HepG2 (cell line): ENCODE measurements around the gene MTFR1L. TPM values are rescaled to one million over a fixed set of nuclear protein-coding genes. Genes with fewer than 3 reads are reported as not detected.

Experiments used
- EZH2 ChIP-seq: conservative IDR thresholded peaks from 2 replicates; pipeline ENCODE4 v1.6.1; 2012; ENCODE audit warnings: mild to moderate bottlenecking, low read depth, low read length, moderate library complexity
- KLF9 ChIP-seq: IDR thresholded peaks from 2 replicates; pipeline ENCODE4 v1.6.1; 2016; ENCODE audit warnings: low read depth
- NBN ChIP-seq: fragments of 450-650 bp; conservative IDR thresholded peaks from 2 replicates; pipeline ENCODE4 v1.6.1; 2017
- SOX13 ChIP-seq, 3 experiments: fragments of 450-650 bp in 1 of 3; sonication (generic) in 1 of 3; formaldehyde crosslinking in 1 of 3; IDR thresholded peaks in 2 of 3; conservative IDR thresholded peaks in 1 of 3; 2 replicates each; pipeline versions ENCODE4 v1.5.0 to v1.6.1; 2016 to 2020; ENCODE audit warnings: antibody characterized with exemption in 1 of 3, mild to moderate bottlenecking in 1 of 3, missing compliant biosample characterization in 1 of 3, missing genetic modification reagents in 1 of 3, moderate library complexity in 1 of 3
- ZC3H13 ChIP-seq: sonication (generic); formaldehyde crosslinking; IDR thresholded peaks from 2 replicates; pipeline ENCODE4 v1.8.1; 2023; ENCODE audit warnings: mild to moderate bottlenecking, missing genetic modification reagents, moderate library complexity
- ZFP37 ChIP-seq: sonication (generic); formaldehyde crosslinking; IDR thresholded peaks from 2 replicates; pipeline ENCODE4 v1.4.0; 2020; ENCODE audit warnings: missing genetic modification reagents, borderline replicate concordance
- ZIK1 ChIP-seq: sonication (generic); formaldehyde crosslinking; IDR thresholded peaks from 2 replicates; pipeline ENCODE4 v1.5.0; 2020; ENCODE audit warnings: mild to moderate bottlenecking, low read depth, missing genetic modification reagents, borderline replicate concordance
- ZMYM3 ChIP-seq: sonication (generic); formaldehyde crosslinking; IDR thresholded peaks from 2 replicates; pipeline ENCODE4 v1.5.1; 2020; ENCODE audit warnings: mild to moderate bottlenecking, missing genetic modification reagents
- ZNF33A ChIP-seq: sonication (generic); formaldehyde crosslinking; IDR thresholded peaks from 2 replicates; pipeline ENCODE4 v1.5.1; 2020; ENCODE audit warnings: missing genetic modification reagents, mild to moderate bottlenecking, moderate library complexity, borderline replicate concordance
- ZNF660 ChIP-seq: sonication (generic); formaldehyde crosslinking; IDR thresholded peaks from 2 replicates; pipeline ENCODE4 v1.5.1; 2020; ENCODE audit warnings: mild to moderate bottlenecking, low read depth, missing genetic modification reagents, borderline replicate concordance
- ZNF670 ChIP-seq: sonication (generic); formaldehyde crosslinking; IDR thresholded peaks from 2 replicates; pipeline ENCODE4 v1.8.0; 2022; ENCODE audit warnings: mild to moderate bottlenecking, missing genetic modification reagents, borderline replicate concordance
- polyA plus RNA-seq, 8 experiments: library from polyadenylated mRNA; depleted of rRNA in 3 of 8; stranded (reverse) in 7 of 8; unstranded in 1 of 8; fragments of >200 nt; fragmentation: Illumina TruSeq in 4 of 8; extraction: Trizol in 4 of 8; gene quantifications; 2 replicates each; pipeline versions ENCODE4 v1.2.1 to v1.2.3, GENCODE V29; 2011 to 2016; ENCODE audit warnings: low read depth in 4 of 8, missing spikeins in 1 of 8, mixed read lengths in 1 of 8; ENCODE audit not compliant: insufficient read depth in 1 of 8
- total RNA-seq, 5 experiments: library from RNA; depleted of rRNA; stranded (reverse); fragments of >200 nt; fragmentation: Illumina TruSeq; extraction: Trizol; gene quantifications; 2 replicates each; pipeline ENCODE4 v1.2.3, GENCODE V29; 2016; ENCODE audit warnings: low read depth in 1 of 5
- TF ChIP-seq, protein P1 (sequence below): sonication (generic); formaldehyde crosslinking; IDR thresholded peaks from 2 replicates; pipeline ENCODE4 v1.5.0; 2020; ENCODE audit warnings: missing genetic modification reagents, mild to moderate bottlenecking, borderline replicate concordance
- TF ChIP-seq, protein P2 (sequence below): sonication (generic); formaldehyde crosslinking; IDR thresholded peaks from 2 replicates; pipeline ENCODE4 v1.4.0; 2020; ENCODE audit warnings: missing genetic modification reagents
- TF ChIP-seq, protein P3 (sequence below): sonication (generic); formaldehyde crosslinking; IDR thresholded peaks from 2 replicates; pipeline ENCODE4 v1.4.0; 2020; ENCODE audit warnings: missing genetic modification reagents, borderline replicate concordance
- TF ChIP-seq, protein P4 (sequence below): sonication (generic); formaldehyde crosslinking; IDR thresholded peaks from 2 replicates; pipeline ENCODE4 v1.8.0; 2022; ENCODE audit warnings: missing genetic modification reagents, mild to moderate bottlenecking, borderline replicate concordance
- TF ChIP-seq, protein P5 (sequence below): sonication (generic); formaldehyde crosslinking; conservative IDR thresholded peaks from 2 replicates; pipeline ENCODE4 v1.4.0; 2020; ENCODE audit warnings: missing genetic modification reagents

Gene MTFR1L
- total and polyA plus RNA-seq, 2 of the 13 experiments (the other 11 are each of a cell fraction or from before 2014, with no cell fraction given): 38.0 to 55.7 TPM

DNA sequence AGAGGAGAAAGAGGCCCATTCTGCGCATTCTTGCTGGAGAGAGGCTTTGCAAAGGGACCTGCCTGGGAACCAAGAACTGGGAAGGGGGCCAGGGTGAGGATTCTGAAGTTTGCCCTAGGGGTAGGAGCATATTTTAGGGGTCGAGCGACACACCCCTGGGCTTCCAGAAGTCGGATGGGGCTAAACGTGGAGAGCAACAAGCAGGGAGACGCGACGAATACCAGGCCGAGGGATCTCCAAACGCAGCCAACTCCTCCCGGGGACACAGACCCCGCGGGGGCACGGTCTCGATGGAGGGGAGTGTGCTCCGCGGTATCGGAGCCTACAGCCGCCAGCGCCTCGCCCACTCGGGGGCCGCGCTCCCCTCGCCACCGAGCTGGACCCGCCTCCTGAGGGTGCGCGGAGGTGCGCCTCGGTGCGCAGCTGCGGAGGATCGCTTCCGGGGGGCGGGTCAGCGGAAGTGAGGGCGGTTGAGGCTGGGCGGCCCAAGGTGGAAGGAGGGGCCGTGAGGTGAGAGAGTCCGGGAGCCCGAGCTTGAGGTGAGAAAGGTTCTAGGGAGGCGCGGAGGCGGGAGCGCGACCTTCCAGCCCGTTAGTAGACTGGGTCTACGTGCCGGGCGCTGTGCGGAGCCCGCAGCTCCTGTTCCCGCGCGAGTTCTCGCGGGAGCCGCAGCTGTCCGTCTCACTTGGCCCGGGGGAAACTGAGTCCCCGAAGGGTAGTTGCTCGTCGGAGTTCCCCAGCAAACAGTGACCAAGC is at the start of gene MTFR1L (continued):
- peak; percentile 5; the same call in 1 of the 2 replicates for TF ChIP-seq ZNF33A (CRISPR knock-in tag)
- TF ChIP-seq ZNF660 (CRISPR knock-in tag): no peak
- TF ChIP-seq EZH2: no peak
- TF ChIP-seq, protein P1, sequence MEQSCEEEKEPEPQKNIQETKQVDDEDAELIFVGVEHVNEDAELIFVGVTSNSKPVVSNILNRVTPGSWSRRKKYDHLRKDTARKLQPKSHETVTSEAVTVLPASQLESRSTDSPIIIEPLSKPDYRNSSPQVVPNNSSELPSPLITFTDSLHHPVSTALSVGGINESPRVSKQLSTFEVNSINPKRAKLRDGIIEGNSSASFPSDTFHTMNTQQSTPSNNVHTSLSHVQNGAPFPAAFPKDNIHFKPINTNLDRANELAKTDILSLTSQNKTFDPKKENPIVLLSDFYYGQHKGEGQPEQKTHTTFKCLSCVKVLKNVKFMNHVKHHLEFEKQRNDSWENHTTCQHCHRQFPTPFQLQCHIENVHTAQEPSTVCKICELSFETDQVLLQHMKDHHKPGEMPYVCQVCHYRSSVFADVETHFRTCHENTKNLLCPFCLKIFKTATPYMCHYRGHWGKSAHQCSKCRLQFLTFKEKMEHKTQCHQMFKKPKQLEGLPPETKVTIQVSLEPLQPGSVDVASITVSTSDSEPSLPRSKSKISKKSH (CRISPR knock-in tag): no peak
- TF ChIP-seq ZC3H13 (CRISPR knock-in tag): peak; percentile 93
- no peak for TF ChIP-seq ZFP37 (CRISPR knock-in tag)
- TF ChIP-seq, protein P2, sequence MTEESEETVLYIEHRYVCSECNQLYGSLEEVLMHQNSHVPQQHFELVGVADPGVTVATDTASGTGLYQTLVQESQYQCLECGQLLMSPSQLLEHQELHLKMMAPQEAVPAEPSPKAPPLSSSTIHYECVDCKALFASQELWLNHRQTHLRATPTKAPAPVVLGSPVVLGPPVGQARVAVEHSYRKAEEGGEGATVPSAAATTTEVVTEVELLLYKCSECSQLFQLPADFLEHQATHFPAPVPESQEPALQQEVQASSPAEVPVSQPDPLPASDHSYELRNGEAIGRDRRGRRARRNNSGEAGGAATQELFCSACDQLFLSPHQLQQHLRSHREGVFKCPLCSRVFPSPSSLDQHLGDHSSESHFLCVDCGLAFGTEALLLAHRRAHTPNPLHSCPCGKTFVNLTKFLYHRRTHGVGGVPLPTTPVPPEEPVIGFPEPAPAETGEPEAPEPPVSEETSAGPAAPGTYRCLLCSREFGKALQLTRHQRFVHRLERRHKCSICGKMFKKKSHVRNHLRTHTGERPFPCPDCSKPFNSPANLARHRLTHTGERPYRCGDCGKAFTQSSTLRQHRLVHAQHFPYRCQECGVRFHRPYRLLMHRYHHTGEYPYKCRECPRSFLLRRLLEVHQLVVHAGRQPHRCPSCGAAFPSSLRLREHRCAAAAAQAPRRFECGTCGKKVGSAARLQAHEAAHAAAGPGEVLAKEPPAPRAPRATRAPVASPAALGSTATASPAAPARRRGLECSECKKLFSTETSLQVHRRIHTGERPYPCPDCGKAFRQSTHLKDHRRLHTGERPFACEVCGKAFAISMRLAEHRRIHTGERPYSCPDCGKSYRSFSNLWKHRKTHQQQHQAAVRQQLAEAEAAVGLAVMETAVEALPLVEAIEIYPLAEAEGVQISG (CRISPR knock-in tag): peak; percentile 83
- peak; percentile 60; the same call in 1 of the 2 replicates for TF ChIP-seq ZIK1 (CRISPR knock-in tag)
- no peak for TF ChIP-seq NBN
- TF ChIP-seq, protein P3, sequence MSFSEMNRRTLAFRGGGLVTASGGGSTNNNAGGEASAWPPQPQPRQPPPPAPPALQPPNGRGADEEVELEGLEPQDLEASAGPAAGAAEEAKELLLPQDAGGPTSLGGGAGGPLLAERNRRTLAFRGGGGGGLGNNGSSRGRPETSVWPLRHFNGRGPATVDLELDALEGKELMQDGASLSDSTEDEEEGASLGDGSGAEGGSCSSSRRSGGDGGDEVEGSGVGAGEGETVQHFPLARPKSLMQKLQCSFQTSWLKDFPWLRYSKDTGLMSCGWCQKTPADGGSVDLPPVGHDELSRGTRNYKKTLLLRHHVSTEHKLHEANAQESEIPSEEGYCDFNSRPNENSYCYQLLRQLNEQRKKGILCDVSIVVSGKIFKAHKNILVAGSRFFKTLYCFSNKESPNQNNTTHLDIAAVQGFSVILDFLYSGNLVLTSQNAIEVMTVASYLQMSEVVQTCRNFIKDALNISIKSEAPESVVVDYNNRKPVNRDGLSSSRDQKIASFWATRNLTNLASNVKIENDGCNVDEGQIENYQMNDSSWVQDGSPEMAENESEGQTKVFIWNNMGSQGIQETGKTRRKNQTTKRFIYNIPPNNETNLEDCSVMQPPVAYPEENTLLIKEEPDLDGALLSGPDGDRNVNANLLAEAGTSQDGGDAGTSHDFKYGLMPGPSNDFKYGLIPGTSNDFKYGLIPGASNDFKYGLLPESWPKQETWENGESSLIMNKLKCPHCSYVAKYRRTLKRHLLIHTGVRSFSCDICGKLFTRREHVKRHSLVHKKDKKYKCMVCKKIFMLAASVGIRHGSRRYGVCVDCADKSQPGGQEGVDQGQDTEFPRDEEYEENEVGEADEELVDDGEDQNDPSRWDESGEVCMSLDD: no peak
- TF ChIP-seq SOX13 (IDR thresholded peaks at IDR 0.05): no peak
- peak in 1 of 2 experiments; percentile 51; a peak in 2 of 4 replicates for TF ChIP-seq SOX13 (CRISPR knock-in tag; conservative IDR thresholded peaks at IDR 0.05 in 1 of 2, IDR thresholded peaks at IDR 0.05 in 1 of 2)
- TF ChIP-seq, protein P4, sequence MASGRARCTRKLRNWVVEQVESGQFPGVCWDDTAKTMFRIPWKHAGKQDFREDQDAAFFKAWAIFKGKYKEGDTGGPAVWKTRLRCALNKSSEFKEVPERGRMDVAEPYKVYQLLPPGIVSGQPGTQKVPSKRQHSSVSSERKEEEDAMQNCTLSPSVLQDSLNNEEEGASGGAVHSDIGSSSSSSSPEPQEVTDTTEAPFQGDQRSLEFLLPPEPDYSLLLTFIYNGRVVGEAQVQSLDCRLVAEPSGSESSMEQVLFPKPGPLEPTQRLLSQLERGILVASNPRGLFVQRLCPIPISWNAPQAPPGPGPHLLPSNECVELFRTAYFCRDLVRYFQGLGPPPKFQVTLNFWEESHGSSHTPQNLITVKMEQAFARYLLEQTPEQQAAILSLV (CRISPR knock-in tag): peak; percentile 37
- no peak for TF ChIP-seq ZMYM3 (CRISPR knock-in tag)
- TF ChIP-seq, protein P5, sequence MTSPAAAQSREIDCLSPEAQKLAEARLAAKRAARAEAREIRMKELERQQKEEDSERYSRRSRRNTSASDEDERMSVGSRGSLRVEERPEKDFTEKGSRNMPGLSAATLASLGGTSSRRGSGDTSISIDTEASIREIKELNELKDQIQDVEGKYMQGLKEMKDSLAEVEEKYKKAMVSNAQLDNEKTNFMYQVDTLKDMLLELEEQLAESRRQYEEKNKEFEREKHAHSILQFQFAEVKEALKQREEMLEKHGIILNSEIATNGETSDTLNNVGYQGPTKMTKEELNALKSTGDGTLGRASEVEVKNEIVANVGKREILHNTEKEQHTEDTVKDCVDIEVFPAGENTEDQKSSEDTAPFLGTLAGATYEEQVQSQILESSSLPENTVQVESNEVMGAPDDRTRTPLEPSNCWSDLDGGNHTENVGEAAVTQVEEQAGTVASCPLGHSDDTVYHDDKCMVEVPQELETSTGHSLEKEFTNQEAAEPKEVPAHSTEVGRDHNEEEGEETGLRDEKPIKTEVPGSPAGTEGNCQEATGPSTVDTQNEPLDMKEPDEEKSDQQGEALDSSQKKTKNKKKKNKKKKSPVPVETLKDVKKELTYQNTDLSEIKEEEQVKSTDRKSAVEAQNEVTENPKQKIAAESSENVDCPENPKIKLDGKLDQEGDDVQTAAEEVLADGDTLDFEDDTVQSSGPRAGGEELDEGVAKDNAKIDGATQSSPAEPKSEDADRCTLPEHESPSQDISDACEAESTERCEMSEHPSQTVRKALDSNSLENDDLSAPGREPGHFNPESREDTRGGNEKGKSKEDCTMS (CRISPR knock-in tag): no peak
- TF ChIP-seq KLF9 (CRISPR knock-in tag): no peak
- 0 out of 2 replicates have a peak, but pooled peaks have one; percentile 8 for TF ChIP-seq ZNF670
